ENCODE measurements around the gene ATF6. TPM values are rescaled to one million over a fixed set of nuclear protein-coding genes. Genes with fewer than 3 reads are reported as not detected.

Gene ATF6
- total and polyA plus RNA-seq, 2 of the 8 experiments (the other 6 are each of a cell fraction or from before 2014, with no cell fraction given): 4.6 to 10.0 TPM

GRCh38 chr1:161905269-161905884, 139.3 kb downstream of the ATF6 start (continued):
- no peak for TF ChIP-seq ATF3 (IDR thresholded peaks at IDR 0.05; ENCODE audit: insufficient read depth, low read depth, low read length)
- TF ChIP-seq BCL11A (IDR thresholded peaks at IDR 0.05; ENCODE audit: low read depth in 2 of 2, low read length in 2 of 2): no peak
- no peak for TF ChIP-seq TCF12 (IDR thresholded peaks at IDR 0.05; ENCODE audit: low read depth, low read length)

All from H1 (cell line).